Endodermal cell (in vitro differentiated cells): ENCODE measurements around the gene CAND1. TPM values are rescaled to one million over a fixed set of nuclear protein-coding genes. Genes with fewer than 3 reads are reported as not detected.

Source experiments
- DNase-seq: peaks from one replicate; pipeline ENCODE4 v3.0.0-alpha.2; 2017
- H3K27ac ChIP-seq: 2 replicates; pipeline ENCODE4 v1.5.1; 2013; ENCODE audit warnings: mild to moderate bottlenecking, low read depth, low read length, moderate library complexity
- H3K27me3 ChIP-seq: 2 replicates; pipeline ENCODE4 v1.6.1; 2013; ENCODE audit warnings: mild to moderate bottlenecking, low read length, moderate library complexity; ENCODE audit not compliant: insufficient read depth, control insufficient read depth, poor library complexity, severe bottlenecking
- H3K36me3 ChIP-seq: 2 replicates; pipeline ENCODE4 v1.7.0; 2013; ENCODE audit warnings: mild to moderate bottlenecking, low read length, moderate library complexity; ENCODE audit not compliant: control insufficient read depth, insufficient read depth
- H3K4me1 ChIP-seq: one replicate; pipeline ENCODE4 v1.7.0; 2013; ENCODE audit warnings: low read length; ENCODE audit not compliant: control insufficient read depth, insufficient read depth
- H3K4me3 ChIP-seq: 2 replicates; pipeline ENCODE4 v1.5.1; 2013; ENCODE audit warnings: mild to moderate bottlenecking, low read length, moderate library complexity
- H3K9ac ChIP-seq: 2 replicates; pipeline ENCODE4 v1.6.1; 2013; ENCODE audit warnings: mild to moderate bottlenecking, low read length, moderate library complexity; ENCODE audit not compliant: poor library complexity, severe bottlenecking; ENCODE audit errors: extremely low read depth
- H3K9me3 ChIP-seq: 2 replicates; pipeline ENCODE4 v1.6.1; 2013; ENCODE audit warnings: mild to moderate bottlenecking, low read length, moderate library complexity; ENCODE audit not compliant: control insufficient read depth
- H3K27ac Mint-ChIP-seq: 2 replicates; pipeline ENCODE4 v1.8.0; 2020; ENCODE audit warnings: mixed read lengths
- H3K27me3 Mint-ChIP-seq: 2 replicates; pipeline ENCODE4 v1.8.0; 2021; ENCODE audit warnings: mild to moderate bottlenecking, mixed read lengths; ENCODE audit not compliant: insufficient read depth
- H3K36me3 Mint-ChIP-seq: 2 replicates; pipeline ENCODE4 v1.8.0; 2020; ENCODE audit warnings: low read depth, mixed read lengths
- H3K4me1 Mint-ChIP-seq: 2 replicates; pipeline ENCODE4 v1.8.0; 2020; ENCODE audit warnings: mixed read lengths
- H3K4me3 Mint-ChIP-seq: 2 replicates; pipeline ENCODE4 v1.8.0; 2020; ENCODE audit warnings: mild to moderate bottlenecking, moderate library complexity, mixed read lengths
- H3K9me3 Mint-ChIP-seq: 2 replicates; pipeline ENCODE4 v1.8.0; 2020; ENCODE audit warnings: mild to moderate bottlenecking, mixed read lengths
- CTCF ChIP-seq: fragments of 200-600 bp; sonication (generic); conservative IDR thresholded peaks from 2 replicates; pipeline ENCODE4 v1.5.0; 2021; ENCODE audit warnings: antibody characterized with exemption, mild to moderate bottlenecking
- WGBS, 2 experiments: methylation state at CpG; one replicate each; pipeline versions ENCODE4 v1.1.5 to v1.1.7; 2013; ENCODE audit warnings: missing lambda C conversion rate in 2 of 2, mixed read lengths in 1 of 2; ENCODE audit not compliant: insufficient coverage in 1 of 2, insufficient read length in 1 of 2; 5-methylcytosine and 5-hydroxymethylcytosine counted together
- total RNA-seq, 2 donors: library from RNA; stranded (reverse); fragmentation: NEBNext Ultra II Directional in 1 of 2; extraction: Animal tissue kit (Norgen Biotek cat#: 25700) in 1 of 2; gene quantifications; 2 replicates in 1 of 2; 3 replicates in 1 of 2; pipeline ENCODE4 v1.2.1, GENCODE V29; 2021

Gene CAND1
- total RNA-seq, 2 donors from 2014 or later = 207 to 259 TPM

- H3K9me3 ChIP-seq = peaks cover 6% of the 10 kb centered on the region
- peaks cover 88% of the 10 kb centered on the region for H3K36me3 ChIP-seq
- peaks cover 60% of the 10 kb centered on the region for H3K36me3 Mint-ChIP-seq
- 98% methylated on average over 6 to 7 of the region's 7 CpGs for WGBS, 2 experiments
- H3K4me3 Mint-ChIP-seq = no peak overlapping the region
- H3K4me1 ChIP-seq = peaks cover 4% of the 10 kb centered on the region
- no peak overlapping the region for H3K9ac ChIP-seq
- peaks cover 19% of the 10 kb centered on the region for H3K4me1 Mint-ChIP-seq
- no peak for DNase-seq
- H3K9me3 Mint-ChIP-seq = no peaks in the 10 kb centered on the region
- no peak overlapping the region for H3K27ac Mint-ChIP-seq
- no peaks in the 10 kb centered on the region for H3K27me3 ChIP-seq
- no peak overlapping the region for H3K4me3 ChIP-seq
- TF ChIP-seq CTCF = no peak
- no peak overlapping the region for H3K27ac ChIP-seq
- no peaks in the 10 kb centered on the region for H3K27me3 Mint-ChIP-seq
Observed at GRCh38 chr12:67302162-67302561, 33.0 kb downstream of the CAND1 start.

GRCh38 chr12:67305544-67305943 is 36.4 kb downstream of the CAND1 start:
- DNase-seq = no peak
- Histone ChIP-seq H3K27ac (no peak overlapping the region), H3K4me1 (peaks cover 4% of the 10 kb centered on the region), H3K4me3 (no peak overlapping the region), H3K27me3 (no peaks in the 10 kb centered on the region), H3K9ac (no peak overlapping the region), H3K36me3 (peaks cover 93% of the 10 kb centered on the region), H3K9me3 (peaks cover 6% of the 10 kb centered on the region)
- H3K27me3 Mint-ChIP-seq = no peaks in the 10 kb centered on the region
- H3K36me3 Mint-ChIP-seq = peaks cover 66% of the 10 kb centered on the region
- H3K4me3 Mint-ChIP-seq = no peak overlapping the region
- TF ChIP-seq CTCF = no peak
- peaks cover 23% of the 10 kb centered on the region for H3K4me1 Mint-ChIP-seq
- no peak overlapping the region for H3K27ac Mint-ChIP-seq
- WGBS, 2 experiments = 86 to 89% methylated on average over 1 of the region's 1 CpG
- no peaks in the 10 kb centered on the region for H3K9me3 Mint-ChIP-seq

GRCh38 chr12:67306712-67307111 is 37.6 kb downstream of the CAND1 start:
- H3K27ac ChIP-seq = no peak overlapping the region
- no peak overlapping the region for H3K4me3 Mint-ChIP-seq
- no peak for TF ChIP-seq CTCF

More at GRCh38 chr12:67306712-67307111, 37.6 kb downstream of the CAND1 start:
- Histone ChIP-seq H3K4me1 (peaks cover 4% of the 10 kb centered on the region), H3K4me3 (no peak overlapping the region), H3K9ac (no peak overlapping the region), H3K9me3 (peaks cover 6% of the 10 kb centered on the region), H3K27me3 (no peaks in the 10 kb centered on the region), H3K36me3 (peaks cover 96% of the 10 kb centered on the region)
- H3K27ac Mint-ChIP-seq = no peak overlapping the region
- peaks cover 75% of the 10 kb centered on the region for H3K36me3 Mint-ChIP-seq
- WGBS, 2 experiments = 87% methylated on average over 2 of the region's 2 CpGs; no CpG with 5 or more reads in 1 of the 2 experiments
- H3K27me3 Mint-ChIP-seq = no peaks in the 10 kb centered on the region
- no peaks in the 10 kb centered on the region for H3K9me3 Mint-ChIP-seq
- no peak for DNase-seq
- peaks cover 23% of the 10 kb centered on the region for H3K4me1 Mint-ChIP-seq
